ENCODE measurements around the gene MYL2.

The MYL2 gene

GRCh38 chr12:110920324-110920910 lies at the start of gene MYL2:
Gene MYL2 (minus strand): TSS chr12:110920579. CDS start chr12:110920529, 50 bp downstream.
- no peak within 1 kb of the TSS for H3K4me2 ChIP-seq (ENCODE audit: low read length)
- no peaks in the 10 kb centered on the region for H3K9me2 ChIP-seq (replicated peaks; ENCODE audit: control insufficient read depth, low read length)
- H3F3A ChIP-seq (ENCODE audit: control insufficient read depth, insufficient read depth) = no peaks in the 10 kb centered on the region
- no peaks in the 10 kb centered on the region for H3K79me2 ChIP-seq (ENCODE audit: control insufficient read depth, low read length)
- no peaks in the 10 kb centered on the region for H3K9me3 ChIP-seq (ENCODE audit: control insufficient read depth, insufficient read depth, low read length)
- H3K27me3 ChIP-seq (ENCODE audit: control insufficient read depth, low read length) = peaks cover 1% of the 10 kb centered on the region; the same call in 1 of the 2 replicates
- no peaks in the 10 kb centered on the region for H4K20me1 ChIP-seq (ENCODE audit: control insufficient read depth, insufficient read depth, low read depth, low read length)
- H3K36me3 ChIP-seq (ENCODE audit: control insufficient read depth, low read length) = no peaks in the 10 kb centered on the region
- no peak within 1 kb of the TSS for H3K4me3 ChIP-seq (ENCODE audit: low read length)
- no peaks in the 10 kb centered on the region for H3K4me1 ChIP-seq (ENCODE audit: control insufficient read depth, low read length)
- TF ChIP-seq EZH2phosphoT487 (IDR thresholded peaks at IDR 0.05; ENCODE audit: borderline replicate concordance, low read length) (no peak), CTCF (IDR thresholded peaks at IDR 0.05; ENCODE audit: low read depth, low read length, poor library complexity, severe bottlenecking) (no peak)
- no peak within 1 kb of the TSS for H3K27ac ChIP-seq (ENCODE audit: low read depth, low read length)

- H3K4me1 ChIP-seq (ENCODE audit: control insufficient read depth, low read length) = no peaks in the 10 kb centered on the region
- TF ChIP-seq EZH2phosphoT487 (IDR thresholded peaks at IDR 0.05; ENCODE audit: borderline replicate concordance, low read length) = no peak
- TF ChIP-seq CTCF (IDR thresholded peaks at IDR 0.05; ENCODE audit: low read depth, low read length, poor library complexity, severe bottlenecking) = no peak
- H3K27ac ChIP-seq (ENCODE audit: low read depth, low read length) = no peak overlapping the region
- no peaks in the 10 kb centered on the region for H3K9me3 ChIP-seq (ENCODE audit: control insufficient read depth, insufficient read depth, low read length)
- H3K36me3 ChIP-seq (ENCODE audit: control insufficient read depth, low read length) = no peaks in the 10 kb centered on the region
- no peaks in the 10 kb centered on the region for H3F3A ChIP-seq (ENCODE audit: control insufficient read depth, insufficient read depth)
- no peaks in the 10 kb centered on the region for H4K20me1 ChIP-seq (ENCODE audit: control insufficient read depth, insufficient read depth, low read depth, low read length)
- H3K27me3 ChIP-seq (ENCODE audit: control insufficient read depth, low read length) = peaks cover 5% of the 10 kb centered on the region
- no peaks in the 10 kb centered on the region for H3K79me2 ChIP-seq (ENCODE audit: control insufficient read depth, low read length)
- H3K4me2 ChIP-seq (ENCODE audit: low read length) = no peak overlapping the region
- no peaks in the 10 kb centered on the region for H3K9me2 ChIP-seq (replicated peaks; ENCODE audit: control insufficient read depth, low read length)
- no peak overlapping the region for H3K4me3 ChIP-seq (ENCODE audit: low read length)
These were observed 45.8 kb upstream of the MYL2 start for GRCh38 chr12:110966081-110966760.

- Histone ChIP-seq H3K27me3 (ENCODE audit: control insufficient read depth, low read length) (peaks cover 3% of the 10 kb centered on the region; the same call in 1 of the 2 replicates), H3K79me2 (ENCODE audit: control insufficient read depth, low read length) (no peaks in the 10 kb centered on the region), H3F3A (ENCODE audit: control insufficient read depth, insufficient read depth) (no peaks in the 10 kb centered on the region), H3K4me2 (ENCODE audit: low read length) (no peak overlapping the region), H3K9me3 (ENCODE audit: control insufficient read depth, insufficient read depth, low read length) (no peaks in the 10 kb centered on the region), H3K27ac (ENCODE audit: low read depth, low read length) (no peak overlapping the region), H3K36me3 (ENCODE audit: control insufficient read depth, low read length) (no peaks in the 10 kb centered on the region), H4K20me1 (ENCODE audit: control insufficient read depth, insufficient read depth, low read depth, low read length) (no peaks in the 10 kb centered on the region), H3K4me3 (ENCODE audit: low read length) (no peak overlapping the region), H3K4me1 (ENCODE audit: control insufficient read depth, low read length) (no peaks in the 10 kb centered on the region), H3K9me2 (replicated peaks; ENCODE audit: control insufficient read depth, low read length) (no peaks in the 10 kb centered on the region)
- TF ChIP-seq CTCF (IDR thresholded peaks at IDR 0.05; ENCODE audit: low read depth, low read length, poor library complexity, severe bottlenecking) = no peak
- TF ChIP-seq EZH2phosphoT487 (IDR thresholded peaks at IDR 0.05; ENCODE audit: borderline replicate concordance, low read length) = no peak
These were observed 45.2 kb upstream of the MYL2 start for GRCh38 chr12:110965574-110965973.
